Gastrocnemius medialis (tissue), 4 donors: ENCODE data around the gene GRK1.

ENCODE experiments used
- POLR2A ChIP-seq, 2 donors: fragments of 450-650 bp; IDR thresholded peaks; one replicate each; pipeline ENCODE4 v1.6.1; 2017; ENCODE audit warnings: antibody characterized with exemption in 2 of 2, mild to moderate bottlenecking in 2 of 2, moderate library complexity in 2 of 2
- TF ChIP-seq, protein P1 (sequence below), 5 experiments: fragments of 450-650 bp in 3 of 5; fragments of 200-600 bp in 2 of 5; sonication (generic) in 2 of 5; IDR thresholded peaks in 4 of 5; conservative IDR thresholded peaks in 1 of 5; 1 replicate in 4 of 5; 2 replicates in 1 of 5; pipeline ENCODE4 v1.5.1; 2016 to 2019; ENCODE audit warnings: antibody characterized with exemption in 5 of 5, mild to moderate bottlenecking in 3 of 5, moderate library complexity in 3 of 5

DNA sequence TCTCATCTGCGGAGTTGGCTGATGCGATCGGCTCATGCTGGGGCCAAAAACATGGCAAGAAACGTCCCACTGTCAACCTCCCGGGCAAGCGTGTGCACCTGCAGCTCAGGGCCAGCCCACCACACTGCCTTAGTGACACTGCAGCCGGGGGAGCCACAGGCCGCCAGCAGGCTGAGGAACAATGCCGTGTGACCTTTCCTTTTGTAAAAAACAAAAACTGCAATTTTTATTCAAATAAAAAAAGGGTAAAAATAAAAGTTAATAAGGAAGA lies 73.2 kb downstream of the GRK1 start:
- no peak for TF ChIP-seq POLR2A (IDR thresholded peaks at IDR 0.05)
- TF ChIP-seq, protein P1, sequence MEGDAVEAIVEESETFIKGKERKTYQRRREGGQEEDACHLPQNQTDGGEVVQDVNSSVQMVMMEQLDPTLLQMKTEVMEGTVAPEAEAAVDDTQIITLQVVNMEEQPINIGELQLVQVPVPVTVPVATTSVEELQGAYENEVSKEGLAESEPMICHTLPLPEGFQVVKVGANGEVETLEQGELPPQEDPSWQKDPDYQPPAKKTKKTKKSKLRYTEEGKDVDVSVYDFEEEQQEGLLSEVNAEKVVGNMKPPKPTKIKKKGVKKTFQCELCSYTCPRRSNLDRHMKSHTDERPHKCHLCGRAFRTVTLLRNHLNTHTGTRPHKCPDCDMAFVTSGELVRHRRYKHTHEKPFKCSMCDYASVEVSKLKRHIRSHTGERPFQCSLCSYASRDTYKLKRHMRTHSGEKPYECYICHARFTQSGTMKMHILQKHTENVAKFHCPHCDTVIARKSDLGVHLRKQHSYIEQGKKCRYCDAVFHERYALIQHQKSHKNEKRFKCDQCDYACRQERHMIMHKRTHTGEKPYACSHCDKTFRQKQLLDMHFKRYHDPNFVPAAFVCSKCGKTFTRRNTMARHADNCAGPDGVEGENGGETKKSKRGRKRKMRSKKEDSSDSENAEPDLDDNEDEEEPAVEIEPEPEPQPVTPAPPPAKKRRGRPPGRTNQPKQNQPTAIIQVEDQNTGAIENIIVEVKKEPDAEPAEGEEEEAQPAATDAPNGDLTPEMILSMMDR (IDR thresholded peaks at IDR 0.05 in 4 of 5, conservative IDR thresholded peaks at IDR 0.05 in 1 of 5): no peak
